A549 (cell line): Measurements from ENCODE around the gene FRMD4A.

Experiments
- CTCF ChIP-seq: fragments of >200 bp; sonication (Bioruptor Twin); formaldehyde crosslinking; IDR thresholded peaks from 3 replicates; pipeline ENCODE4 v1.5.1; 2016
- ELK1 ChIP-seq: fragments of 150-350 bp; IDR thresholded peaks from 2 replicates; pipeline ENCODE4 v1.6.1; 2014; ENCODE audit warnings: low read depth, mild to moderate bottlenecking, low read length
- FOSL2 ChIP-seq, 2 experiments: fragments of 450-650 bp in 1 of 2; fragments of >200 bp in 1 of 2; sonication (Bioruptor Twin) in 1 of 2; formaldehyde crosslinking; IDR thresholded peaks; 2 replicates each; pipeline versions ENCODE4 v1.5.0 to v1.6.1; 2016 to 2020; ENCODE audit warnings: mild to moderate bottlenecking in 1 of 2, moderate library complexity in 1 of 2
- HDAC2 ChIP-seq: fragments of 200-600 bp; sonication (generic); IDR thresholded peaks from 2 replicates; pipeline ENCODE4 v1.6.1; 2016
- MAFK ChIP-seq: fragments of 450-650 bp; IDR thresholded peaks from 2 replicates; pipeline ENCODE4 v1.6.1; 2014; ENCODE audit not compliant: partially characterized antibody
- MAX ChIP-seq: IDR thresholded peaks from 2 replicates; pipeline ENCODE4 v1.6.1; 2012
- MAZ ChIP-seq: fragments of 150-350 bp; IDR thresholded peaks from 2 replicates; pipeline ENCODE4 v1.6.1; 2014; ENCODE audit warnings: antibody characterized with exemption, low read depth, low read length, borderline replicate concordance
- PBX3 ChIP-seq: IDR thresholded peaks from 2 replicates; pipeline ENCODE4 v1.6.1; 2012
- RAD21 ChIP-seq, 2 experiments: fragments of >200 bp in 1 of 2; sonication (Bioruptor Twin) in 1 of 2; formaldehyde crosslinking in 1 of 2; IDR thresholded peaks in 1 of 2; conservative IDR thresholded peaks in 1 of 2; 2 replicates in 1 of 2; 3 replicates in 1 of 2; pipeline ENCODE4 v1.6.1; 2012 to 2018; ENCODE audit warnings: inconsistent platforms in 1 of 2
- REST ChIP-seq: fragments of 200-600 bp; sonication (generic); IDR thresholded peaks from 2 replicates; pipeline ENCODE4 v1.6.1; 2016; ENCODE audit warnings: antibody characterized with exemption, mild to moderate bottlenecking, moderate library complexity

- TF ChIP-seq CTCF = no peak
- no peak for TF ChIP-seq RAD21 (conservative IDR thresholded peaks at IDR 0.05 in 1 of 2, IDR thresholded peaks at IDR 0.05 in 1 of 2)
- no peak for TF ChIP-seq HDAC2
- no peak for TF ChIP-seq FOSL2 (IDR thresholded peaks at IDR 0.05)
- no peak for TF ChIP-seq FOSL2 (CRISPR knock-in tag; IDR thresholded peaks at IDR 0.05)
- no peak for TF ChIP-seq REST
- TF ChIP-seq ELK1 = no peak
- TF ChIP-seq MAZ = no peak
- TF ChIP-seq MAFK = no peak
- TF ChIP-seq PBX3 = no peak
- no peak for TF ChIP-seq MAX
These were observed 533.6 kb downstream of the FRMD4A start for GRCh38 chr10:13797164-13797563.
